HepG2 (cell line): ENCODE results near the gene EZH1. TPM values are rescaled to one million over a fixed set of nuclear protein-coding genes. Genes with fewer than 3 reads are reported as not detected.

Experiments
- CBX1 ChIP-seq: IDR thresholded peaks from one replicate; pipeline ENCODE4 v1.6.1; 2016; ENCODE audit warnings: antibody characterized with exemption, low read depth
- GZF1 ChIP-seq: sonication (generic); formaldehyde crosslinking; IDR thresholded peaks from 2 replicates; pipeline ENCODE4 v1.5.1; 2020; ENCODE audit warnings: mild to moderate bottlenecking, missing genetic modification reagents
- HNRNPH1 ChIP-seq: fragments of 200-400 bp; formaldehyde crosslinking; optimal IDR thresholded peaks from 2 replicates; pipeline ENCODE3; 2017; ENCODE audit warnings: mild to moderate bottlenecking, low read depth, low read length
- KDM6A ChIP-seq: IDR thresholded peaks from 2 replicates; pipeline ENCODE4 v1.6.1; 2016; ENCODE audit warnings: low read depth
- NFIB ChIP-seq: sonication (generic); formaldehyde crosslinking; IDR thresholded peaks from 2 replicates; pipeline ENCODE4 v1.9.0; 2021; ENCODE audit warnings: missing genetic modification reagents, mild to moderate bottlenecking, borderline replicate concordance
- RERE ChIP-seq: IDR thresholded peaks from 2 replicates; pipeline ENCODE4 v1.6.1; 2016; ENCODE audit warnings: low read depth, missing genetic modification reagents, missing compliant biosample characterization
- SALL2 ChIP-seq: sonication (generic); formaldehyde crosslinking; IDR thresholded peaks from 2 replicates; pipeline ENCODE4 v1.8.1; 2023; ENCODE audit warnings: mild to moderate bottlenecking, missing genetic modification reagents, inconsistent platforms
- SNAI1 ChIP-seq: sonication (generic); formaldehyde crosslinking; IDR thresholded peaks from 2 replicates; pipeline ENCODE4 v1.5.0; 2020; ENCODE audit warnings: mild to moderate bottlenecking, missing genetic modification reagents, borderline replicate concordance
- SNRNP70 ChIP-seq: fragments of 200-400 bp; formaldehyde crosslinking; IDR thresholded peaks from 2 replicates; pipeline ENCODE4 v1.6.1; 2017; ENCODE audit warnings: mild to moderate bottlenecking, low read depth, low read length, moderate library complexity
- SP140L ChIP-seq: sonication (generic); formaldehyde crosslinking; IDR thresholded peaks from 2 replicates; pipeline ENCODE4 v1.4.0; 2020; ENCODE audit warnings: missing genetic modification reagents, borderline replicate concordance
- TBL1XR1 ChIP-seq: fragments of 150-350 bp; IDR thresholded peaks from 2 replicates; pipeline ENCODE4 v1.6.1; 2014; ENCODE audit warnings: borderline replicate concordance, low read length; ENCODE audit not compliant: partially characterized antibody
- ZNF12 ChIP-seq: sonication (generic); formaldehyde crosslinking; IDR thresholded peaks from 2 replicates; pipeline ENCODE4 v1.5.0; 2020; ENCODE audit warnings: missing genetic modification reagents
- ZNF317 ChIP-seq: sonication (generic); formaldehyde crosslinking; IDR thresholded peaks from 2 replicates; pipeline ENCODE4 v1.5.0; 2020; ENCODE audit warnings: mild to moderate bottlenecking, missing genetic modification reagents
- ZNF572 ChIP-seq: sonication (generic); formaldehyde crosslinking; IDR thresholded peaks from 2 replicates; pipeline ENCODE4 v1.5.1; 2020; ENCODE audit warnings: mild to moderate bottlenecking, missing genetic modification reagents
- ZNF598 ChIP-seq: sonication (generic); formaldehyde crosslinking; IDR thresholded peaks from 2 replicates; pipeline ENCODE4 v1.5.1; 2020; ENCODE audit warnings: mild to moderate bottlenecking, missing genetic modification reagents, borderline replicate concordance
- ZNF790 ChIP-seq: sonication (generic); formaldehyde crosslinking; IDR thresholded peaks from 2 replicates; pipeline ENCODE4 v1.8.0; 2022; ENCODE audit warnings: missing genetic modification reagents, mild to moderate bottlenecking, borderline replicate concordance
- ZSCAN22 ChIP-seq: sonication (generic); formaldehyde crosslinking; IDR thresholded peaks from 2 replicates; pipeline ENCODE4 v1.4.0; 2020; ENCODE audit warnings: mild to moderate bottlenecking, missing genetic modification reagents
- ZSCAN9 ChIP-seq: IDR thresholded peaks from 2 replicates; pipeline ENCODE4 v1.6.1; 2016; ENCODE audit warnings: borderline replicate concordance
- polyA plus RNA-seq, 8 experiments: library from polyadenylated mRNA; depleted of rRNA in 3 of 8; stranded (reverse) in 7 of 8; unstranded in 1 of 8; fragments of >200 nt; fragmentation: Illumina TruSeq in 4 of 8; extraction: Trizol in 4 of 8; gene quantifications; 2 replicates each; pipeline versions ENCODE4 v1.2.1 to v1.2.3, GENCODE V29; 2011 to 2016; ENCODE audit warnings: low read depth in 4 of 8, missing spikeins in 1 of 8, mixed read lengths in 1 of 8; ENCODE audit not compliant: insufficient read depth in 1 of 8
- total RNA-seq, 5 experiments: library from RNA; depleted of rRNA; stranded (reverse); fragments of >200 nt; fragmentation: Illumina TruSeq; extraction: Trizol; gene quantifications; 2 replicates each; pipeline ENCODE4 v1.2.3, GENCODE V29; 2016; ENCODE audit warnings: low read depth in 1 of 5
- TF ChIP-seq, protein P1 (sequence below): sonication (generic); formaldehyde crosslinking; IDR thresholded peaks from 2 replicates; pipeline ENCODE4 v1.4.0; 2020; ENCODE audit warnings: mild to moderate bottlenecking, missing genetic modification reagents
- TF ChIP-seq, protein P2 (sequence below): sonication (generic); formaldehyde crosslinking; IDR thresholded peaks from 2 replicates; pipeline ENCODE4 v1.5.0; 2020; ENCODE audit warnings: mild to moderate bottlenecking, low read depth, missing genetic modification reagents, borderline replicate concordance
- TF ChIP-seq, protein P3 (sequence below): sonication (generic); formaldehyde crosslinking; IDR thresholded peaks from 2 replicates; pipeline ENCODE4 v1.5.0; 2020; ENCODE audit warnings: mild to moderate bottlenecking, missing genetic modification reagents, moderate library complexity

Gene EZH1
- total and polyA plus RNA-seq, 2 of the 13 experiments (the other 11 are each of a cell fraction or from before 2014, with no cell fraction given), result 11.6 to 24.0 TPM

- TF ChIP-seq RERE (CRISPR knock-in tag), result no peak; the same call in 1 of the 2 replicates
- peak; percentile 68 for TF ChIP-seq ZNF598 (CRISPR knock-in tag)
- no peak for TF ChIP-seq ZNF572 (CRISPR knock-in tag)
- TF ChIP-seq, protein P1, sequence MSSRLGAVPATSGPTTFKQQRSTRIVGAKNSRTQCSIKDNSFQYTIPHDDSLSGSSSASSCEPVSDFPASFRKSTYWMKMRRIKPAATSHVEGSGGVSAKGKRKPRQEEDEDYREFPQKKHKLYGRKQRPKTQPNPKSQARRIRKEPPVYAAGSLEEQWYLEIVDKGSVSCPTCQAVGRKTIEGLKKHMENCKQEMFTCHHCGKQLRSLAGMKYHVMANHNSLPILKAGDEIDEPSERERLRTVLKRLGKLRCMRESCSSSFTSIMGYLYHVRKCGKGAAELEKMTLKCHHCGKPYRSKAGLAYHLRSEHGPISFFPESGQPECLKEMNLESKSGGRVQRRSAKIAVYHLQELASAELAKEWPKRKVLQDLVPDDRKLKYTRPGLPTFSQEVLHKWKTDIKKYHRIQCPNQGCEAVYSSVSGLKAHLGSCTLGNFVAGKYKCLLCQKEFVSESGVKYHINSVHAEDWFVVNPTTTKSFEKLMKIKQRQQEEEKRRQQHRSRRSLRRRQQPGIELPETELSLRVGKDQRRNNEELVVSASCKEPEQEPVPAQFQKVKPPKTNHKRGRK (CRISPR knock-in tag), result no peak; the same call in 1 of the 2 replicates
- TF ChIP-seq SP140L (CRISPR knock-in tag), result no peak
- no peak for TF ChIP-seq GZF1 (CRISPR knock-in tag)
- TF ChIP-seq, protein P2, sequence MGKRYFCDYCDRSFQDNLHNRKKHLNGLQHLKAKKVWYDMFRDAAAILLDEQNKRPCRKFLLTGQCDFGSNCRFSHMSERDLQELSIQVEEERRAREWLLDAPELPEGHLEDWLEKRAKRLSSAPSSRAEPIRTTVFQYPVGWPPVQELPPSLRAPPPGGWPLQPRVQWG (CRISPR knock-in tag), result no peak
- peak; percentile 18; the same call in 1 of the 2 replicates for TF ChIP-seq ZNF790
- TF ChIP-seq ZSCAN9 (CRISPR knock-in tag), result peak; percentile 21; the same call in 1 of the 2 replicates
- TF ChIP-seq TBL1XR1, result no peak
- TF ChIP-seq NFIB (CRISPR knock-in tag), result no peak
- no peak for TF ChIP-seq HNRNPH1
- TF ChIP-seq, protein P3, sequence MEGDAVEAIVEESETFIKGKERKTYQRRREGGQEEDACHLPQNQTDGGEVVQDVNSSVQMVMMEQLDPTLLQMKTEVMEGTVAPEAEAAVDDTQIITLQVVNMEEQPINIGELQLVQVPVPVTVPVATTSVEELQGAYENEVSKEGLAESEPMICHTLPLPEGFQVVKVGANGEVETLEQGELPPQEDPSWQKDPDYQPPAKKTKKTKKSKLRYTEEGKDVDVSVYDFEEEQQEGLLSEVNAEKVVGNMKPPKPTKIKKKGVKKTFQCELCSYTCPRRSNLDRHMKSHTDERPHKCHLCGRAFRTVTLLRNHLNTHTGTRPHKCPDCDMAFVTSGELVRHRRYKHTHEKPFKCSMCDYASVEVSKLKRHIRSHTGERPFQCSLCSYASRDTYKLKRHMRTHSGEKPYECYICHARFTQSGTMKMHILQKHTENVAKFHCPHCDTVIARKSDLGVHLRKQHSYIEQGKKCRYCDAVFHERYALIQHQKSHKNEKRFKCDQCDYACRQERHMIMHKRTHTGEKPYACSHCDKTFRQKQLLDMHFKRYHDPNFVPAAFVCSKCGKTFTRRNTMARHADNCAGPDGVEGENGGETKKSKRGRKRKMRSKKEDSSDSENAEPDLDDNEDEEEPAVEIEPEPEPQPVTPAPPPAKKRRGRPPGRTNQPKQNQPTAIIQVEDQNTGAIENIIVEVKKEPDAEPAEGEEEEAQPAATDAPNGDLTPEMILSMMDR (CRISPR knock-in tag), result peak; percentile 54
- no peak for TF ChIP-seq SNRNP70
- TF ChIP-seq ZSCAN22 (CRISPR knock-in tag), result no peak
- no peak for TF ChIP-seq SNAI1
- TF ChIP-seq ZNF317, result peak; percentile 76; the same call in 1 of the 2 replicates
- TF ChIP-seq SALL2 (CRISPR knock-in tag), result peak; percentile 60
- peak; percentile 37; the same call in 1 of the 2 replicates for TF ChIP-seq ZNF12
- peak; percentile 8 for TF ChIP-seq CBX1
- 0 out of 2 replicates have a peak, but pooled peaks have one; percentile 19 for TF ChIP-seq KDM6A (CRISPR knock-in tag)
These were observed 496 bp downstream of the EZH1 start (continued) for GRCh38 chr17:42744283-42744805.
